DND-41 (cell line): ENCODE results near the gene AKAP10.

Source experiments
- CTCF ChIP-seq: IDR thresholded peaks from 2 replicates; pipeline ENCODE4 v1.5.1; 2012; ENCODE audit warnings: borderline replicate concordance, low read length, moderate library complexity, mild to moderate bottlenecking; ENCODE audit not compliant: poor library complexity, severe bottlenecking; ENCODE audit errors: extremely low read depth
- EZH2 ChIP-seq: IDR thresholded peaks from 3 replicates; pipeline ENCODE4 v1.6.1; 2012; ENCODE audit warnings: borderline replicate concordance, low read depth, mild to moderate bottlenecking, moderate library complexity, low read length, inconsistent platforms; ENCODE audit not compliant: severe bottlenecking

- TF ChIP-seq CTCF (no peak), EZH2 (no peak)
These were observed 22.5 kb downstream of the AKAP10 start for GRCh38 chr17:19955099-19955498.
